Measurements from ENCODE around the gene PTBP2.

Gene PTBP2

GRCh38 chr1:96715482-96715881 is 6.1 kb upstream of the PTBP2 start:
- peak; percentile 84 for DNase-seq (ENCODE audit: low read depth, low spot score)
- Histone ChIP-seq H3K4me1 (ENCODE audit: insufficient read depth, insufficient read length) (no peaks in the 10 kb centered on the region), H3K9ac (ENCODE audit: insufficient read length, low read depth) (no peak overlapping the region), H3K4me3 (ENCODE audit: insufficient read length, low read depth) (no peak overlapping the region), H3K9me3 (ENCODE audit: insufficient read depth, low read length) (peaks cover 6% of the 10 kb centered on the region; the same call in 1 of the 2 replicates), H3K27me3 (ENCODE audit: insufficient read depth, insufficient read length) (peaks cover 2% of the 10 kb centered on the region), H3K36me3 (ENCODE audit: insufficient read depth, insufficient read length, low read length) (no peaks in the 10 kb centered on the region)
- no peak for TF ChIP-seq SUZ12 (IDR thresholded peaks at IDR 0.05; ENCODE audit: extremely low read depth, insufficient read depth, insufficient read length)
- TF ChIP-seq ZNF274 (IDR thresholded peaks at IDR 0.05; ENCODE audit: low read depth, low read length), result no peak
- TF ChIP-seq YY1 (IDR thresholded peaks at IDR 0.05; ENCODE audit: insufficient read depth, insufficient read length), result no peak

GRCh38 chr1:96721053-96721415 is 550 bp upstream of the PTBP2 start:
- peak overlapping the region; percentile 90 for H3K9ac ChIP-seq (ENCODE audit: insufficient read length, low read depth)
- no peak for DNase-seq (ENCODE audit: low read depth, low spot score)
- TF ChIP-seq YY1 (IDR thresholded peaks at IDR 0.05; ENCODE audit: insufficient read depth, insufficient read length), result no peak
- TF ChIP-seq SUZ12 (IDR thresholded peaks at IDR 0.05; ENCODE audit: extremely low read depth, insufficient read depth, insufficient read length), result no peak
- TF ChIP-seq ZNF274 (IDR thresholded peaks at IDR 0.05; ENCODE audit: low read depth, low read length), result no peak

GRCh38 chr1:96722161-96722922 is 758 bp downstream of the PTBP2 start:
- peak; percentile 30 for DNase-seq (ENCODE audit: low read depth, low spot score)
- Histone ChIP-seq H3K9me3 (ENCODE audit: insufficient read depth, low read length) (no peaks in the 10 kb centered on the region), H3K4me1 (ENCODE audit: insufficient read depth, insufficient read length) (no peaks in the 10 kb centered on the region)

More at GRCh38 chr1:96721053-96721415, 550 bp upstream of the PTBP2 start:
- Histone ChIP-seq H3K9me3 (ENCODE audit: insufficient read depth, low read length) (0 out of 2 replicates have a peak, but pooled peaks cover 3% of the 10 kb centered on the region), H3K27me3 (ENCODE audit: insufficient read depth, insufficient read length) (no peaks in the 10 kb centered on the region), H3K4me1 (ENCODE audit: insufficient read depth, insufficient read length) (no peaks in the 10 kb centered on the region), H3K4me3 (ENCODE audit: insufficient read length, low read depth) (peak overlapping the region; percentile 73), H3K36me3 (ENCODE audit: insufficient read depth, insufficient read length, low read length) (peaks cover 26% of the 10 kb centered on the region)

GRCh38 chr1:96722958-96723357 is 1.4 kb downstream of the PTBP2 start:
- no peak for DNase-seq (ENCODE audit: low read depth, low spot score)
- Histone ChIP-seq H3K36me3 (ENCODE audit: insufficient read depth, insufficient read length, low read length) (peaks cover 42% of the 10 kb centered on the region), H3K4me1 (ENCODE audit: insufficient read depth, insufficient read length) (no peaks in the 10 kb centered on the region), H3K9ac (ENCODE audit: insufficient read length, low read depth) (peak overlapping the region; percentile 82), H3K4me3 (ENCODE audit: insufficient read length, low read depth) (peak overlapping the region; percentile 73), H3K9me3 (ENCODE audit: insufficient read depth, low read length) (no peaks in the 10 kb centered on the region), H3K27me3 (ENCODE audit: insufficient read depth, insufficient read length) (no peaks in the 10 kb centered on the region)
- TF ChIP-seq YY1 (IDR thresholded peaks at IDR 0.05; ENCODE audit: insufficient read depth, insufficient read length) (no peak), SUZ12 (IDR thresholded peaks at IDR 0.05; ENCODE audit: extremely low read depth, insufficient read depth, insufficient read length) (no peak), ZNF274 (IDR thresholded peaks at IDR 0.05; ENCODE audit: low read depth, low read length) (no peak)

More at GRCh38 chr1:96722161-96722922, 758 bp downstream of the PTBP2 start:
- Histone ChIP-seq H3K36me3 (ENCODE audit: insufficient read depth, insufficient read length, low read length) (peaks cover 38% of the 10 kb centered on the region), H3K27me3 (ENCODE audit: insufficient read depth, insufficient read length) (no peaks in the 10 kb centered on the region), H3K9ac (ENCODE audit: insufficient read length, low read depth) (peak overlapping the region; percentile 90), H3K4me3 (ENCODE audit: insufficient read length, low read depth) (peak overlapping the region; percentile 73)
- no peak for TF ChIP-seq YY1 (IDR thresholded peaks at IDR 0.05; ENCODE audit: insufficient read depth, insufficient read length)
- no peak for TF ChIP-seq ZNF274 (IDR thresholded peaks at IDR 0.05; ENCODE audit: low read depth, low read length)
- TF ChIP-seq SUZ12 (IDR thresholded peaks at IDR 0.05; ENCODE audit: extremely low read depth, insufficient read depth, insufficient read length), result no peak

GRCh38 chr1:96723377-96723776 is 1.8 kb downstream of the PTBP2 start:
- Histone ChIP-seq H3K9ac (ENCODE audit: insufficient read length, low read depth) (peak overlapping the region; percentile 7), H3K36me3 (ENCODE audit: insufficient read depth, insufficient read length, low read length) (peaks cover 47% of the 10 kb centered on the region), H3K4me3 (ENCODE audit: insufficient read length, low read depth) (peak overlapping the region; percentile 12), H3K4me1 (ENCODE audit: insufficient read depth, insufficient read length) (no peaks in the 10 kb centered on the region), H3K27me3 (ENCODE audit: insufficient read depth, insufficient read length) (no peaks in the 10 kb centered on the region), H3K9me3 (ENCODE audit: insufficient read depth, low read length) (no peaks in the 10 kb centered on the region)
- no peak for TF ChIP-seq YY1 (IDR thresholded peaks at IDR 0.05; ENCODE audit: insufficient read depth, insufficient read length)
- TF ChIP-seq ZNF274 (IDR thresholded peaks at IDR 0.05; ENCODE audit: low read depth, low read length), result no peak
- TF ChIP-seq SUZ12 (IDR thresholded peaks at IDR 0.05; ENCODE audit: extremely low read depth, insufficient read depth, insufficient read length), result no peak
- no peak for DNase-seq (ENCODE audit: low read depth, low spot score)

- peaks cover 51% of the 10 kb centered on the region for H3K36me3 ChIP-seq (ENCODE audit: insufficient read depth, insufficient read length, low read length)
- no peak for TF ChIP-seq YY1 (IDR thresholded peaks at IDR 0.05; ENCODE audit: insufficient read depth, insufficient read length)
- no peak for TF ChIP-seq ZNF274 (IDR thresholded peaks at IDR 0.05; ENCODE audit: low read depth, low read length)
- TF ChIP-seq SUZ12 (IDR thresholded peaks at IDR 0.05; ENCODE audit: extremely low read depth, insufficient read depth, insufficient read length), result no peak
- no peak overlapping the region for H3K4me3 ChIP-seq (ENCODE audit: insufficient read length, low read depth)
- H3K4me1 ChIP-seq (ENCODE audit: insufficient read depth, insufficient read length), result no peaks in the 10 kb centered on the region
- no peaks in the 10 kb centered on the region for H3K9me3 ChIP-seq (ENCODE audit: insufficient read depth, low read length)
- no peaks in the 10 kb centered on the region for H3K27me3 ChIP-seq (ENCODE audit: insufficient read depth, insufficient read length)
- no peak for DNase-seq (ENCODE audit: low read depth, low spot score)
- H3K9ac ChIP-seq (ENCODE audit: insufficient read length, low read depth), result no peak overlapping the region
Measured at GRCh38 chr1:96723936-96724335, 2.4 kb downstream of the PTBP2 start.

GRCh38 chr1:96727860-96728259 is 6.3 kb downstream of the PTBP2 start:
- TF ChIP-seq SUZ12 (IDR thresholded peaks at IDR 0.05; ENCODE audit: extremely low read depth, insufficient read depth, insufficient read length), result no peak
- no peak for TF ChIP-seq YY1 (IDR thresholded peaks at IDR 0.05; ENCODE audit: insufficient read depth, insufficient read length)
- no peak for TF ChIP-seq ZNF274 (IDR thresholded peaks at IDR 0.05; ENCODE audit: low read depth, low read length)
- Histone ChIP-seq H3K27me3 (ENCODE audit: insufficient read depth, insufficient read length) (no peaks in the 10 kb centered on the region), H3K9ac (ENCODE audit: insufficient read length, low read depth) (no peak overlapping the region), H3K9me3 (ENCODE audit: insufficient read depth, low read length) (no peaks in the 10 kb centered on the region), H3K4me1 (ENCODE audit: insufficient read depth, insufficient read length) (no peaks in the 10 kb centered on the region), H3K4me3 (ENCODE audit: insufficient read length, low read depth) (no peak overlapping the region), H3K36me3 (ENCODE audit: insufficient read depth, insufficient read length, low read length) (peaks cover 64% of the 10 kb centered on the region)
- no peak for DNase-seq (ENCODE audit: low read depth, low spot score)

All from NT2/D1 (cell line).